GM19395 (cell line): Measurements from ENCODE around the gene POLE.
A peak's percentile ranks its signal among the peaks of the same experiment; 100 is the strongest.
"Not testable (repeated sequence)": the region's sequence is repeated elsewhere in the genome, so short reads cannot be mapped to it uniquely, and the experiment has no call there.

ENCODE experiments used
- ATAC-seq: cut with Tn5 transposase; IDR thresholded peaks from one replicate; pipeline ENCODE4 v1.9.1; 2021; ENCODE audit warnings: mild to moderate bottlenecking, moderate library complexity; ENCODE audit not compliant: unreplicated experiment

Gene POLE

GRCh38 chr12:132719141-132719953 is 32.2 kb upstream of the POLE start:
- ATAC-seq: no peak

GRCh38 chr12:132718644-132719043 is 31.5 kb upstream of the POLE start:
- ATAC-seq: no peak

DNA sequence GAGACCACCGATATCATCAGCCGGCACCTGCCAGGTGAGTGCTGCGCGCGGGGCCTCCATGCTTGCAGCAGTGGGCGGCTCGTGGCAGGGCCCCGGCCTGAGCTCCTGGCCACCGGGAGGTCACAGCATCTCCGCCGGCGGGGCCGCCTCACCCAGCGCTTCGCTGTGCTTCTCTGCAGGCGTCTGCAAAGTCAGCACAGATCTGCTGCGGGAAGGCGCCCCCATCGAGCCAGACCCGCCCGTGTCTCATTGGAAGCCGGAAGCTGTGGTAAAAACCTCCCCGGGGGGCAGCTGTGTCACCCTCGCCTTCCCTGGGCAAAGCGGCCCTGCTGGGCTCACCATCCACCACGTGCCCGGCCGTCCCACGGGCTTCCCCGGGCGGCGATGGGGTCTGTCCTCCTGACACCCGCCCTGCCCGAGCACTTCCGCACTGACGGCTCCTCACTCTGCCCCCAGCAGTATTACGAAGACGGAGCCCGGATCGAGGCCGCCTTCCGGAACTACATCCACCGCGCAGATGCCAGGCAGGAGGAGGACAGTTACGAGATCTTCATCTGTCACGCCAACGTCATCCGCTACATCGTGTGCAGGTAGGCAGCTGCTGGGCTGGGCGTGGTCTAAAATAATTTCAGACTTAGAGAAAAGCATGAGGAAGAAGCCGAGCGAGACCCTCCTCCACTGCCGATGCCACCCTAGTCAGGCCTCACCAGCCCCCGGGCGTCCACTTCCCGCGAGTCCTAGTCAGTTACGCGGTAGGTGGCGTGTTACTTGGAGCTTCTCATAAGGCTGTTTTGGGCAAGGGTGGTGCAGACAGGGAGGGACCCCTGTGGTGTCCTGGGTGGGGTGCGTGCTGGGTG is 30.6 kb upstream of the POLE start:
- no peak for ATAC-seq

DNA sequence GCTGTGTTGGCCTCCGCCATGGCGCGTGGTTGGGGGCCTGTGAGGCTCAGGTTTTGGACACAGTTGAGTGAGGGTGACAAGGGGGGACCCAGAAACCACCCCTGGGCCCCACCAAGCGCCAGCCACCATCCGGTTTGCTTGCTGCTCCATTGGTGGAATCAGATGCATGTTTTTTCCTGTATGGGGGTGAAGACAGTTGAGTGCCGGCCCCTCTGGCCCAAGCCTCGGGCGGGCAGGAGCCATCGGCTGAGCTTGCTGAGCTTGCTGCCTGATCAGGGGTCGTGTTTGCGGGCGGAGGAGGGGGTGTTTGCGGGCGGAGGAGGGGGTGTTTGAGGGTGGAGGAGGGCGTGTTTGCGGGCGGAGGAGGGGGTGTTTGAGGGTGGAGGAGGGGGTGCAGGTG is 29.9 kb upstream of the POLE start:
- ATAC-seq: no peak

DNA sequence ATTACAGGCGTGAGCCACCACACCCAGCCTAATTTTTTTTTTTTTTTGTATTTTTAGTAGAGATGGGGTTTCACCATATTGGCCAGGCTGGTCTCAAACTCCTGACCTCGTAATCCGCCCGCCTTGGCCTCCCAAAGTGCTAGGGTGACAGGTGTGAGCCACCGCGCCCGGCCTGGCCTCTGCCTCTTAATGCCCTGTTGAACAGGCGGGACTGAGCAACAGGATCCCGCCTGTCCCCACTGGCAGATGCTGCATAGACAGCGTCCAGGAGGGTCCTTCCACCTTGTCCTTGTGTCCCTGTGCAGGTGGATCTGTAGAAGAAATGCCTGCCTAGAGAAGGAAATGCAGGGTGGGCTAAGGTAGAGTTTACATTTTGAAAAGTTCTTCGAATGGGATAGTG is 29.2 kb upstream of the POLE start:
- ATAC-seq: no peak

GRCh38 chr12:132715874-132716273 is 28.7 kb upstream of the POLE start:
- ATAC-seq: no peak

- no peak for ATAC-seq
These were observed 26.0 kb upstream of the POLE start for GRCh38 chr12:132713123-132713522.

GRCh38 chr12:132711080-132711843 is 24.1 kb upstream of the POLE start:
- no peak for ATAC-seq

DNA sequence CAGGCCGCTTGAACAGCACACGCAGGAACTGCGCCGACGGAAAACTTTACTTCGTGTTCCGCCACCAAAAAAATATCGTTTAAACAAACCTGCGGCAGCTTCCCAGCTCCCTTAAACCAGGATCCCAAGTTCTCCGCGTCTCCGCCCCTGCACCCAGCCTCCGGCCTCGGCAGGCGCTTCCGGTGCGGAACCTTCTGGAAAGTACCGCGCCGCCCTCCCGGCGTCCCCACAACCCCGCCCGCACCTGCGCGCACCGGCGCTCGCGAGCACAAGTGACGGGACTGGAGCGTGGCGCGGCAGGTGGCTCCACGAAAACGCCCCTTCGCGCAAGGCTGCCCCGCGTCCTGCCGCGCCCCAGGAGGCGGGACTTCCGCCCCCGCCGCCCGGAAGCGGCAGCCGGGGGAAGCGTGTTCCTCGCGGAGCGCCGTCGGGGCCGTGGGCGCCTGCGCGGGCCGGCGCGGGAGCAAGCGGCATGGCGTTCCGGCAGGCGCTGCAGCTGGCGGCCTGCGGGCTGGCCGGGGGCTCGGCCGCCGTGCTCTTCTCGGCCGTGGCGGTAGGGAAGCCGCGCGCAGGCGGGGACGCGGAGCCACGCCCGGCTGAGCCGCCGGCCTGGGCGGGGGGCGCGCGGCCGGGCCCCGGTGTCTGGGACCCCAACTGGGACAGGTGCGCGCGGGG is 23.4 kb upstream of the POLE start, which contains the start of gene PGAM5:
PGAM5 (plus strand) TSS at position 438 of the 675 bp plus-strand sequence; CDS start at position 473, 35 bp downstream.
- ATAC-seq: peak; percentile 88

DNA sequence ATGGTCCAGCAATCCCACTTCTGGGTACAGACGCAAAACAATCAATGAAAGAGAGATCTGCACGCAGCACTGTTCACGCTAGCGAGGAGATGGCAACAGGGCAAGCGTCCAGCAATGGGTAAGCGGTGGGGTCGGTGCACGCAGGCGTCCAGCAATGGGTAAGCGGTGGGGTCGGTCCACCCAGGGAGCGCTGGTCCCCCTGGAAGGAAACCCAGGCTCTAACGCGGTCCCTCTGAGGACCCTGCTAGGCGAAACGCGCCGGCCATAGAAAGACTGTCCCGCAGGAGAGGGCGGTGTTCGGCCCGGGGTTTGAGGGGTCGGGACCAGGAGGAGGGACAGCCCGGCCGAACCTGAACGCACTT is 22.9 kb upstream of the POLE start:
- ATAC-seq: peak; percentile 47

DNA sequence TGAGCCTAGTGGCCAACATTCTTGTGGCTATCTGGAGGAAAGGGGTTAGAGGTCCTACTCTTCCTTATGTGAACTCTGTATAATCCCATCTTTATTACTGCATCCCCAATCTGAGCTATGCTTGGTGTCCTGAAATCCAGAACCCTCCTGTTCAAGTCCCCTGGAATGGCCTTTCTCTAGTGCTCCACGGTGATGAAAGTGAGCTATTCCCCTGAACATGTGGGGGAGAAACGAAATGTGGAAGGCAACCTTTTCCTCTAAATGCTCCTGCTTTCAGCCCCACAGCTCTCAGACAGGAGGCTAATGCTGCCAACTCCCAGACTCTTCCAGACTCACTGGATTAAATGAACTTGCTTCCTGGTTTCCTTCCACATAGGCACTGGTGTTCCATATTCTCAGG is 21.0 kb upstream of the POLE start:
- ATAC-seq: no peak

DNA sequence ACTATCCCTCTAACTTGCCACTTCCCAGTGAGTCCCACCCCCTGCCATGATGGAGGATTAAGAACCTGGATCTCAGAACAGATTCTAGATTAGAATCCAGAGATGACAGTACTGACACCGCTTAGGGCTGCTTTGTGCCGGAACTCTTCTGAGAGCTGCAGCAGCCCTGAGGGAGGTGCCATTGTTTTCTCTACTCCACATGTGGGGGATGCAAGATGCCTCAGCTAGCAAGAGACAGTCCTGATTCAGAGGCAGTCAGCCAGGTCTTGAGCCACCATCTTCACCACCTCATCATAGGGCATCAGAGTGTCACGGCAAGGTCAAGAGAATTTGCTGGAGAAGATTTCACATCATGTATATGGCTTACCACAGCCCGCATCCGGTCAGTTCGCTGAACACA is 20.1 kb upstream of the POLE start:
- no peak for ATAC-seq

GRCh38 chr12:132703641-132704040 is 16.5 kb upstream of the POLE start:
- no peak for ATAC-seq

DNA sequence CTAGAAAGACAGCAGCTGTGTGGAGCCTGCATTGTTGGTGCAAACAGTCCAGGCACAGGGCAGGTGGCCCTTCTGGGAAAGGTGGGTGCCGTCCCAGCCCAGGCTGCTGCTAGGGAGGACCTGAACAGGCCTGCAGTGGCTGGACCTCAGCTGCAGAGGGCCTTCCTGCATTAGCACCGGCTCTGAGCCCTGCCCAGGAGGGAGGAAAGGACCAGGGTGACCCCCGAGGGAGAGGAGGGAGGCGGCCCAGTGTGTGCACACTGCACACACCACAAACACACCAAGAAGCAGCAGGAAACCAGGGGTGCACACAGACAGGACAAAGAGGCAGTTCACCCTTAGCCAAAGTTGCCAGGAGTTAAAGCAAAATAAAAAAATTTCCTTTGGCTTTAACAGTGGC is 15.5 kb upstream of the POLE start:
- no peak for ATAC-seq

DNA sequence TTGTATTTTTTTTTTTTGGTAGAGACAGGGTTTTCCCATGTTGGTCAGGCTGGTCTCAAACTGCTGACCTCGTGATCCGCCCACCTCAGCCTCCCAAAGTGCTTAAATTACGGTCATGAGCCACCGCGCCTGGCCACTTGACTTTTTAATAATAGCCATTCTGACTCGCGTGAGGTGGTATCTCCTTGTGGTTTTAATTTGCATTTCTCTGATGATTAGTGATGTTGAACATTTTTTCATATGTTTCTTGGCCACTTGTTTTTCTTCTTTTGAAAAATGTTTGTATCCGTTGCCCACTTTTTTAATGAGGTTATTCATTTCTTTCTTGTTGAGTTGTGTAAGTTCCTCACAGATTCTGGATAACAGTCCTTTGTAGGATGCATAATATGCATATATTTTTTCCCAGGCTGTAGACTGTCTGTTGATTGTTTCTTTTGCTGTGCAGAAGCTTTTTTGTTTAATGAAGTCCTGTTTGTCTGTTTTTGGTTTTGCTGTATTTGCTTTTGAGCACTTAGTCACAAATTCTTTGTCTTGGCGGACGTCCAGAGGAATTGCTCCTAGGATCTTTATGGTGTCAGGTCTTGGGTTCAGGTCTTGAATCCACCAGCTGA is 13.2 kb upstream of the POLE start:
- ATAC-seq: no peak

DNA sequence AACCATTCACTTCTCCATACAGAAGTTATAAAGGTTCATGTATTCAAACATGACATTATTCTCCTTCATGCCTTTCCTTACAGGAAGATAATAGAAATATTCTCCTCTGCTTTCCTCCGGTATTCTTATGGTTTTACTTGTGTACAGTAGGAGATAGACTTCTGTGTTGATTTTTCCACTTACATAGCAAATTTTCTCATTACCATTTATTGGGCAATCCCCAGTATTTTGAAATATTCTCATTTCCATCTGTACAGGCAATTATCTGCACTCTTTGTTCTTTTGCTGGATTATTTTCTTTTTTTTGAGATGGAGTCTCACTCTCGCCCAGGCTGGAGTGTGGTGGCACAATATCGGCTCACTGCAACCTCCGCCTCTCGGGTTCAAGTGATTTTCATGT is 11.2 kb upstream of the POLE start:
- ATAC-seq: no peak

- ATAC-seq: no peak
These were observed 8.3 kb upstream of the POLE start for GRCh38 chr12:132695431-132695830.

- ATAC-seq: not testable (repeated sequence)
These were observed 7.7 kb upstream of the POLE start for GRCh38 chr12:132694888-132695287.

DNA sequence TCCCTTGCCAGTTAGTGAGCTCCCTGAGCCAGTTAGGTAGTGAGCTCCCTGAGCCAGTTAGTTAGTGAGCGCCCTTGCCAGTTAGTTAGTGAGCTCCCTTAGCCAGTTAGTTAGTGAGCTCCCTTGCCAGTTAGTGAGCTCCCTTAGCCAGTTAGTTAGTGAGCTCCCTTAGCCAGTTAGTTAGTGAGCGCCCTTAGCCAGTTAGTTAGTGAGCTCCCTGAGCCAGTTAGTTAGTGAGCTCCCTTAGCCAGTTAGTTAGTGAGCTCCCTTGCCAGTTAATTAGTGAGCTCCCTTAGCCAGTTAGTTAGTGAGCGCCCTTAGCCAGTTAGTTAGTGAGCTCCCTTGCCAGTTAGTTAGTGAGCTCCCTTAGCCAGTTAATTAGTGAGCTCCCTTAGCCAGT is 4.9 kb upstream of the POLE start:
- not testable (repeated sequence) for ATAC-seq

DNA sequence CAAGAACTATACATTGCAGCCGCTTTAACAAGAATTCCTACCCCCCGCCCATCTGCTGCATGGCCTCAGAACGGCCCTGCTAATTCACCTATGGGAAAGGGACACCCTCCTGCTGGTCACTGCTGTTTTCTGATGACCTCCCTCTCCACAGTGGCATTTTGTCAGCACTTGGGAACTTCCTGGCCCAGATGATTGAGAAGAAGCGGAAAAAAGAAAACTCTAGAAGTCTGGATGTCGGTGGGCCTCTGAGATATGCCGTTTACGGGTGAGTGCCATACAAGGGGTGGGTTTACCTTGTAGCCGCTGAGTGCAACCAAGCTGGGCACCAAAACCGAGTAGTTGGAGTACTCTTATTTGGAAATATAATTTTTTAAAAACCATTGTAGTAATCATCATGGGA is 3.0 kb upstream of the POLE start:
- ATAC-seq: no peak
